ENCODE measurements around the gene SCAMP1. TPM values are rescaled to one million over a fixed set of nuclear protein-coding genes. Genes with fewer than 3 reads are reported as not detected.

The SCAMP1 gene
- total and polyA plus RNA-seq, 2 experiments from 2014 or later: 22.4 to 47.6 TPM

DNA sequence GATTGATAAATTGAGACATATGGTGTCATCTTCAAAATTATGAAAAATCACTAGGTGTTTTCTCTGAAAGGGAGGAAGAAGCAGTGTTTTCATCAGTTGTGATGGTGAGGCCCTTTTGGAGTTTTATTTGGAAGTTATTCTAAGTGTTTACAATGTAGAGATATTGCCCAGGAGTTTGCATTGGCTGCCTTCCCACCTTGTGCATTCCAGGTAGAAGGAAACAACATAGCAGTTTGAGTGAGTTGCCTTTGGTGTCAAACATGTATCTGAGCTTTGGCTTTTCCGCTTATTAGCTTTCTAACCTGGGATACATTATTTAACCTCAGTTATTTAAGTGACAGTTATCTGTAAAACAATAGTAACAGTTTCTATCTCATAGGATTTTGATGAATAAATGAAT lies 122.5 kb downstream of the SCAMP1 start:
- H3K4me2 ChIP-seq: no peak overlapping the region
- H3K4me1 ChIP-seq (ENCODE audit: insufficient read depth): peaks cover 6% of the 10 kb centered on the region
- no peak overlapping the region for H3K4me3 ChIP-seq
- H3K27ac ChIP-seq: no peak overlapping the region
- no peak for DNase-seq (ENCODE audit: low spot score)
- H3K9me3 ChIP-seq (ENCODE audit: low read depth): no peaks in the 10 kb centered on the region
- 100% methylated on average over 1 of the region's 1 CpG for WGBS (ENCODE audit: low lambda C conversion rate, missing lambda C conversion rate)
- no peaks in the 10 kb centered on the region for H4K20me1 ChIP-seq (ENCODE audit: insufficient read depth, poor library complexity, severe bottlenecking)
- no peaks in the 10 kb centered on the region for H3K36me3 ChIP-seq (replicated peaks; ENCODE audit: insufficient read depth, low read depth)
- H2AFZ ChIP-seq: no peak overlapping the region
- no peaks in the 10 kb centered on the region for H3K79me2 ChIP-seq
- no peaks in the 10 kb centered on the region for H3K27me3 ChIP-seq
- TF ChIP-seq EZH2phosphoT487 (IDR thresholded peaks at IDR 0.05; ENCODE audit: low read depth, severe bottlenecking, unreplicated experiment): no peak
- H3K9me2 ChIP-seq (replicated peaks; ENCODE audit: insufficient read depth): no peaks in the 10 kb centered on the region

DNA sequence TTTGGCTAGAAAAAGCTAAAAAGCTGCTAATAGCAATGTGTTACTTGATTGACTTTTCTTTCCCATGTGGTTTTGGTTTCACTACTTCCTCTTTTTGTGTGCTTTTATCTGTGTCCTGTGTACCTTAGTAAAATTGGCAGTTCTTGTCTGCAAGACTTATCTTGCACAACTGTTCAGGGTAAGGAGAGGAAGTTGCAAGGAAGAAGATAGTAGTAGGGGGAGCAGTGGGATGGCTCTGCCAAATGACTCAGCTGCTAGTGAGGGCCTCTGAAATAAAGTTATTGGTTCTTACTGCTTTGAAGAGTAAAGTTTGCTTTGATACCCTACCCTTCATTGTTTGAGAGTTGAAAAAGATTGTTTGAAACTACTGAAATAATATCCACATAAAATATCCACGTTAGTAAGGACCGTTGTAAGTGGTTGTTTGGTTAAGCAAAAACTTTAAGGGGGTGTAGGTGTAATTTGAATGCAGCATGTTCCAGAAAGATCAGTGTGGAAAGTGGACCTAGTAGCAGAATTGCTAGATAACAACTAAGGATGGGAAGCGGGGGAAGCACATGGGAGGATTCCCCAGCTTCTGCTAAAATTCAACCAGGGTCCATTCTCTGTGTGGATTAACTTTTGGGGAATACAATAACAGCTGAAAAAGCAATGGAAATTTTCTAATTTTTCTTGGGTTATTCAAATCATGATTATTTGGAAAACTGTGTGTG lies 123.5 kb downstream of the SCAMP1 start:
- no peaks in the 10 kb centered on the region for H3K9me2 ChIP-seq (replicated peaks; ENCODE audit: insufficient read depth)
- H3K27me3 ChIP-seq: no peaks in the 10 kb centered on the region
- peaks cover 6% of the 10 kb centered on the region for H3K4me1 ChIP-seq (ENCODE audit: insufficient read depth)
- no peaks in the 10 kb centered on the region for H3K9me3 ChIP-seq (ENCODE audit: low read depth)
- no peaks in the 10 kb centered on the region for H4K20me1 ChIP-seq (ENCODE audit: insufficient read depth, poor library complexity, severe bottlenecking)
- H3K4me3 ChIP-seq: no peak overlapping the region
- H3K36me3 ChIP-seq (replicated peaks; ENCODE audit: insufficient read depth, low read depth): no peaks in the 10 kb centered on the region
- no peak overlapping the region for H3K4me2 ChIP-seq
- no peak overlapping the region for H3K27ac ChIP-seq
- no peaks in the 10 kb centered on the region for H3K79me2 ChIP-seq
- TF ChIP-seq, protein P1, sequence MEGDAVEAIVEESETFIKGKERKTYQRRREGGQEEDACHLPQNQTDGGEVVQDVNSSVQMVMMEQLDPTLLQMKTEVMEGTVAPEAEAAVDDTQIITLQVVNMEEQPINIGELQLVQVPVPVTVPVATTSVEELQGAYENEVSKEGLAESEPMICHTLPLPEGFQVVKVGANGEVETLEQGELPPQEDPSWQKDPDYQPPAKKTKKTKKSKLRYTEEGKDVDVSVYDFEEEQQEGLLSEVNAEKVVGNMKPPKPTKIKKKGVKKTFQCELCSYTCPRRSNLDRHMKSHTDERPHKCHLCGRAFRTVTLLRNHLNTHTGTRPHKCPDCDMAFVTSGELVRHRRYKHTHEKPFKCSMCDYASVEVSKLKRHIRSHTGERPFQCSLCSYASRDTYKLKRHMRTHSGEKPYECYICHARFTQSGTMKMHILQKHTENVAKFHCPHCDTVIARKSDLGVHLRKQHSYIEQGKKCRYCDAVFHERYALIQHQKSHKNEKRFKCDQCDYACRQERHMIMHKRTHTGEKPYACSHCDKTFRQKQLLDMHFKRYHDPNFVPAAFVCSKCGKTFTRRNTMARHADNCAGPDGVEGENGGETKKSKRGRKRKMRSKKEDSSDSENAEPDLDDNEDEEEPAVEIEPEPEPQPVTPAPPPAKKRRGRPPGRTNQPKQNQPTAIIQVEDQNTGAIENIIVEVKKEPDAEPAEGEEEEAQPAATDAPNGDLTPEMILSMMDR (IDR thresholded peaks at IDR 0.05; ENCODE audit: poor library complexity): no peak
- TF ChIP-seq EZH2 (IDR thresholded peaks at IDR 0.05; ENCODE audit: borderline replicate concordance) (no peak), EZH2phosphoT487 (IDR thresholded peaks at IDR 0.05; ENCODE audit: low read depth, severe bottlenecking, unreplicated experiment) (no peak)
- H2AFZ ChIP-seq: no peak overlapping the region
- DNase-seq (ENCODE audit: low spot score): no peak
- 80% methylated on average over 3 of the region's 3 CpGs for WGBS (ENCODE audit: low lambda C conversion rate, missing lambda C conversion rate)

DNA sequence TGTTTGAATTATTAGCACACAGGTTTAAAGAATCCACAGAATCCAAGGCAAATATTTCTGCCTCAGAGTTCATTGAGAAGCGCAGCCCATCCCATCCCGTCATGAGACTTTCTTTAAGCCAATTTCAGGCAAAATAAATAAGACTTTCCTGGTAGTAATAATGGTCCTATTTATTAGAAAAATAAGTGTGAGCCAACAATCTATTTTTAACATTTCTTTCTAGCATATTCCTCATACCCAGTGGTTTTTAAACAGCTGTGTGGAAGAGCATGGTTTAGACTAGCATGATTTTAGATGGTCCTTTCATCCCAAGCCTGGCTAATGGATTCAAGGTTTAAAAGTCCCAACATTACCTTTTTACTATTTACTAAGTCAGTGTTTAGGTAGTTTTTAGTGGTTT lies 125.8 kb downstream of the SCAMP1 start:
- no peak overlapping the region for H3K27ac ChIP-seq
- no peak for DNase-seq (ENCODE audit: low spot score)
- no peaks in the 10 kb centered on the region for H3K36me3 ChIP-seq (replicated peaks; ENCODE audit: insufficient read depth, low read depth)
- no peaks in the 10 kb centered on the region for H3K9me2 ChIP-seq (replicated peaks; ENCODE audit: insufficient read depth)
- no peaks in the 10 kb centered on the region for H4K20me1 ChIP-seq (ENCODE audit: insufficient read depth, poor library complexity, severe bottlenecking)
- no peaks in the 10 kb centered on the region for H3K27me3 ChIP-seq
- H3K4me1 ChIP-seq (ENCODE audit: insufficient read depth): peaks cover 6% of the 10 kb centered on the region
- no peak overlapping the region for H3K4me2 ChIP-seq
- H3K79me2 ChIP-seq: peaks cover 7% of the 10 kb centered on the region
- no peak overlapping the region for H3K4me3 ChIP-seq
- H2AFZ ChIP-seq: no peak overlapping the region
- TF ChIP-seq EZH2phosphoT487 (IDR thresholded peaks at IDR 0.05; ENCODE audit: low read depth, severe bottlenecking, unreplicated experiment): no peak
- TF ChIP-seq, protein P1 (IDR thresholded peaks at IDR 0.05; ENCODE audit: poor library complexity): no peak
- TF ChIP-seq EZH2 (IDR thresholded peaks at IDR 0.05; ENCODE audit: borderline replicate concordance): no peak
- no peaks in the 10 kb centered on the region for H3K9me3 ChIP-seq (ENCODE audit: low read depth)
- 99% methylated on average over 2 of the region's 2 CpGs for WGBS (ENCODE audit: low lambda C conversion rate, missing lambda C conversion rate)

DNA sequence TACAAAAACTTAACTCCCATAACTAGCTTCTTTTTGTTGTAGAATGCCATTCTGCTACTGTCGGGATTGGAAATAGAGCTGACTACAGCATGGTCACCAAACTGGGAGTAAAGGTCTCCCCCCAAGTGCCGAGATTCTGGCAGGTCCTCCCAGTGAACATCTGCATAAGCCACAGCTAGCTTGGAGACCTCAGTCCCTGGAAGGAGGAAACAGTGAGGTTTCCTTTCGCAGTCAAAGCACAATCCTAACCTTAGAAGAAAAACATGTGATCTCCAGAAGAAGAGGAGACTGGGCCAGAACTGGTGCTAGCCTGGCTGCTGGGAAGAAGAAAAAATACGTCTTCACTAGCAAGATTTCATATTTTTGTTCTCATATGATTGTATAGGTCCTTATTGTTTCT lies 127.4 kb downstream of the SCAMP1 start:
- TF ChIP-seq, protein P1 (IDR thresholded peaks at IDR 0.05; ENCODE audit: poor library complexity): no peak
- no peak for TF ChIP-seq EZH2 (IDR thresholded peaks at IDR 0.05; ENCODE audit: borderline replicate concordance)
- no peak for TF ChIP-seq EZH2phosphoT487 (IDR thresholded peaks at IDR 0.05; ENCODE audit: low read depth, severe bottlenecking, unreplicated experiment)
- H4K20me1 ChIP-seq (ENCODE audit: insufficient read depth, poor library complexity, severe bottlenecking): no peaks in the 10 kb centered on the region
- WGBS (ENCODE audit: low lambda C conversion rate, missing lambda C conversion rate): over 99% methylated on average over 4 of the region's 4 CpGs
- DNase-seq (ENCODE audit: low spot score): no peak
- no peaks in the 10 kb centered on the region for H3K27me3 ChIP-seq
- H3K4me2 ChIP-seq: no peak overlapping the region
- H3K36me3 ChIP-seq (replicated peaks; ENCODE audit: insufficient read depth, low read depth): no peaks in the 10 kb centered on the region
- H3K79me2 ChIP-seq: peaks cover 20% of the 10 kb centered on the region
- H3K4me1 ChIP-seq (ENCODE audit: insufficient read depth): peaks cover 6% of the 10 kb centered on the region
- H2AFZ ChIP-seq: no peak overlapping the region
- H3K9me2 ChIP-seq (replicated peaks; ENCODE audit: insufficient read depth): no peaks in the 10 kb centered on the region
- H3K4me3 ChIP-seq: no peak overlapping the region
- no peak overlapping the region for H3K27ac ChIP-seq
- no peaks in the 10 kb centered on the region for H3K9me3 ChIP-seq (ENCODE audit: low read depth)

All from hepatocyte (in vitro differentiated cells).